Measurements from ENCODE around the gene GBX1. TPM values are rescaled to one million over a fixed set of nuclear protein-coding genes. Genes with fewer than 3 reads are reported as not detected.

GBX1 gene
- total RNA-seq: not detected

GRCh38 chr7:151167197-151167961 lies at the start of gene GBX1:
GBX1 (minus strand) TSS chr7:151167694; CDS start chr7:151167548, 146 bp downstream.
- H3K27me3 ChIP-seq: peaks cover 0 to 24% of the 10 kb centered on the region in 2 donors
- intact Hi-C loops (cut with DNase I): no loop called here
- peak within 1 kb of the TSS in 1 of 2 donors; percentile 30 for H3K4me3 ChIP-seq
- 0% methylated on average over 92 of the region's 101 CpGs; no CpG with 5 or more reads in 1 of the 2 donors for WGBS, 2 donors
- H3K27ac ChIP-seq: no peak within 1 kb of the TSS
- peak; percentile 58 for ATAC-seq
- peaks cover 18% of the 10 kb centered on the region for H3K4me1 ChIP-seq
- H3K9me3 ChIP-seq: no peaks in the 10 kb centered on the region
- peak in 2 of 4 donors; percentile 12 to 34 for DNase-seq
- no peaks in the 10 kb centered on the region for H3K36me3 ChIP-seq (replicated peaks in 1 of 2; ENCODE audit: insufficient read depth in 1 of 2, low read depth in 2 of 2)
- TF ChIP-seq POLR2A (IDR thresholded peaks at IDR 0.05) (no peak), CTCF (IDR thresholded peaks at IDR 0.05) (peak in 2 of 7 experiments; percentile 9 to 27)

GRCh38 chr7:151215396-151215795 lies 47.9 kb upstream of the GBX1 start:
- no peaks in the 10 kb centered on the region for H3K9me3 ChIP-seq
- ATAC-seq: no peak
- no peaks in the 10 kb centered on the region for H3K27me3 ChIP-seq
- DNase-seq: no peak
- 96 to 98% methylated on average over 5 of the region's 5 CpGs for WGBS, 2 donors
- intact Hi-C loops (cut with DNase I): no loop called here
- H3K27ac ChIP-seq: no peak overlapping the region
- no peak overlapping the region for H3K4me3 ChIP-seq
- H3K4me1 ChIP-seq: no peaks in the 10 kb centered on the region
- TF ChIP-seq POLR2A (IDR thresholded peaks at IDR 0.05): no peak
- no peak for TF ChIP-seq CTCF (IDR thresholded peaks at IDR 0.05)
- H3K36me3 ChIP-seq (replicated peaks in 1 of 2; ENCODE audit: insufficient read depth in 1 of 2, low read depth in 2 of 2): peaks cover 0 to 34% of the 10 kb centered on the region in 2 donors

GRCh38 chr7:151213826-151214225 lies 46.3 kb upstream of the GBX1 start:
- H3K36me3 ChIP-seq (replicated peaks in 1 of 2; ENCODE audit: insufficient read depth in 1 of 2, low read depth in 2 of 2): peaks cover 0 to 32% of the 10 kb centered on the region in 2 donors
- 73 to 100% methylated on average over 1 to 3 of the region's 3 CpGs for WGBS, 2 donors
- intact Hi-C loops (cut with DNase I): no loop called here

GRCh38 chr7:151212626-151213025 lies 45.1 kb upstream of the GBX1 start:
- peaks cover 0 to 24% of the 10 kb centered on the region in 2 donors for H3K36me3 ChIP-seq (replicated peaks in 1 of 2; ENCODE audit: insufficient read depth in 1 of 2, low read depth in 2 of 2)
- 71 to 89% methylated on average over 5 of the region's 5 CpGs for WGBS, 2 donors
- H3K9me3 ChIP-seq: no peaks in the 10 kb centered on the region
- no peaks in the 10 kb centered on the region for H3K27me3 ChIP-seq
- no peaks in the 10 kb centered on the region for H3K4me1 ChIP-seq
- no peak for ATAC-seq
- intact Hi-C loops (cut with DNase I): no loop called here
- H3K27ac ChIP-seq: no peak overlapping the region
- no peak overlapping the region for H3K4me3 ChIP-seq
- no peak for DNase-seq
- TF ChIP-seq CTCF (IDR thresholded peaks at IDR 0.05) (no peak), POLR2A (IDR thresholded peaks at IDR 0.05) (no peak)

More at GRCh38 chr7:151213826-151214225, 46.3 kb upstream of the GBX1 start:
- Histone ChIP-seq H3K27me3 (no peaks in the 10 kb centered on the region), H3K4me1 (no peaks in the 10 kb centered on the region), H3K9me3 (no peaks in the 10 kb centered on the region), H3K27ac (no peak overlapping the region), H3K4me3 (no peak overlapping the region)
- no peak for DNase-seq
- no peak for ATAC-seq
- TF ChIP-seq CTCF (IDR thresholded peaks at IDR 0.05) (no peak), POLR2A (IDR thresholded peaks at IDR 0.05) (no peak)

Measured in body of pancreas (tissue), 4 donors.